ENCODE results near the gene XRCC5. TPM values are rescaled to one million over a fixed set of nuclear protein-coding genes. Genes with fewer than 3 reads are reported as not detected.

Gene XRCC5
- total and polyA plus RNA-seq, 10 of the 15 experiments (the other 5 are each of a cell fraction or from before 2014, with no cell fraction given): 259 to 815 (median 530) TPM

DNA sequence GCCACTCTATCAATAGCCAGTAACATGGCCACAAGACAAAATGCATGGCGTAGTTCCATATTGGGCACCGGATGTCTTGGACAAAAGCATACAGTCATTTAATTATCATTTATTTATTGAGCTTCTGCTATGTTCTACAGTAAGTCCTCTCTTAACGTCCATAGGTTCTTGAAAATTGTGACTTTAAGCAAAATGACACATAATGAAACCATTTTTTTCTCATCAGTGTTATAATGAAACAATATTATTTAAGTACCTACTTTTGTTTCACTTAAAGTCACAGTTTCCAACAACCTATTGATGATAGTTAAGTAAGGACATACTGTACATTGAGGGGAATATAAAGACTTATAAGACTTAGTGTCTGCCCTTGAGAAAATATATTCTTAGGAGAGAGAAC, 84.9 kb downstream of the XRCC5 start:
- Histone ChIP-seq H4K20me1 (ENCODE audit: control insufficient read depth, insufficient read depth) (no peaks in the 10 kb centered on the region), H3K9me3 (replicated peaks; ENCODE audit: control insufficient read depth, insufficient read depth, low read length) (no peaks in the 10 kb centered on the region), H3K9ac (ENCODE audit: control insufficient read depth, insufficient read depth, low read length) (no peak overlapping the region), H3K79me2 (ENCODE audit: control insufficient read depth, insufficient read depth, low read length) (peaks cover 2% of the 10 kb centered on the region; the same call in 1 of the 2 replicates), H2AFZ (ENCODE audit: control insufficient read depth, low read depth, low read length) (no peak overlapping the region), H3K4me1 (ENCODE audit: control insufficient read depth, insufficient read depth, low read length) (peaks cover 9% of the 10 kb centered on the region; the same call in 1 of the 2 replicates), H3K27me3 (replicated peaks in 1 of 2; ENCODE audit: control insufficient read depth in 2 of 2, insufficient read depth in 2 of 2, low read length in 1 of 2) (no peaks in the 10 kb centered on the region), H3K36me3 (ENCODE audit: control insufficient read depth in 2 of 2, insufficient read depth in 2 of 2, low read length in 1 of 2) (peaks cover 9 to 57% of the 10 kb centered on the region in 2 experiments), H3K4me3 (no peak overlapping the region), H3K4me2 (ENCODE audit: control insufficient read depth, insufficient read depth) (no peak overlapping the region), H3K27ac (ENCODE audit: control insufficient read depth, insufficient read depth) (no peak overlapping the region)
- no TSS peak for BruUV-seq (replicated peaks)
- WGBS (ENCODE audit: insufficient coverage, insufficient replicate concordance, low lambda C conversion rate, missing lambda C conversion rate): 20% methylated on average over 3 of the region's 3 CpGs
- in situ Hi-C loops (cut with MboI) (no loop called here), intact Hi-C loops (cut with micrococcal nuclease; ENCODE audit: unreplicated experiment) (no loop called here)
- FAIRE-seq: no peak
- TF ChIP-seq, protein P1, sequence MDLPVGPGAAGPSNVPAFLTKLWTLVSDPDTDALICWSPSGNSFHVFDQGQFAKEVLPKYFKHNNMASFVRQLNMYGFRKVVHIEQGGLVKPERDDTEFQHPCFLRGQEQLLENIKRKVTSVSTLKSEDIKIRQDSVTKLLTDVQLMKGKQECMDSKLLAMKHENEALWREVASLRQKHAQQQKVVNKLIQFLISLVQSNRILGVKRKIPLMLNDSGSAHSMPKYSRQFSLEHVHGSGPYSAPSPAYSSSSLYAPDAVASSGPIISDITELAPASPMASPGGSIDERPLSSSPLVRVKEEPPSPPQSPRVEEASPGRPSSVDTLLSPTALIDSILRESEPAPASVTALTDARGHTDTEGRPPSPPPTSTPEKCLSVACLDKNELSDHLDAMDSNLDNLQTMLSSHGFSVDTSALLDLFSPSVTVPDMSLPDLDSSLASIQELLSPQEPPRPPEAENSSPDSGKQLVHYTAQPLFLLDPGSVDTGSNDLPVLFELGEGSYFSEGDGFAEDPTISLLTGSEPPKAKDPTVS (IDR thresholded peaks at IDR 0.05; ENCODE audit: low read depth, low read length): no peak
- TF ChIP-seq POLR2AphosphoS2 (IDR thresholded peaks at IDR 0.05; ENCODE audit: low read depth, low read length) (no peak), NFYB (IDR thresholded peaks at IDR 0.05; ENCODE audit: insufficient read depth, low read depth, low read length) (0 out of 2 replicates have a peak, but pooled peaks have one; percentile 47), ZNF384 (IDR thresholded peaks at IDR 0.05; ENCODE audit: borderline replicate concordance, low read depth, low read length) (peak; percentile 79), JUNB (IDR thresholded peaks at IDR 0.05) (peak; percentile 85), ZZZ3 (IDR thresholded peaks at IDR 0.05; ENCODE audit: control insufficient read depth, insufficient read length, low read depth) (no peak)
- TF ChIP-seq, protein P2, sequence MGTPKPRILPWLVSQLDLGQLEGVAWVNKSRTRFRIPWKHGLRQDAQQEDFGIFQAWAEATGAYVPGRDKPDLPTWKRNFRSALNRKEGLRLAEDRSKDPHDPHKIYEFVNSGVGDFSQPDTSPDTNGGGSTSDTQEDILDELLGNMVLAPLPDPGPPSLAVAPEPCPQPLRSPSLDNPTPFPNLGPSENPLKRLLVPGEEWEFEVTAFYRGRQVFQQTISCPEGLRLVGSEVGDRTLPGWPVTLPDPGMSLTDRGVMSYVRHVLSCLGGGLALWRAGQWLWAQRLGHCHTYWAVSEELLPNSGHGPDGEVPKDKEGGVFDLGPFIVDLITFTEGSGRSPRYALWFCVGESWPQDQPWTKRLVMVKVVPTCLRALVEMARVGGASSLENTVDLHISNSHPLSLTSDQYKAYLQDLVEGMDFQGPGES (IDR thresholded peaks at IDR 0.05): no peak
- POLR2A ChIA-PET: interaction anchor here (2.9 kb wide), 1 partner anchor 10 kb away, joined by 8 read pairs; no protein-coding TSS in a partner anchor
- CTCF ChIA-PET: interaction anchor here (1.6 to 2.4 kb wide), 2 partner anchors 10 to 11 kb away, joined by 3 to 6 read pairs; no protein-coding TSS in a partner anchor
- SMC1A ChIA-PET (ENCODE audit: uncharacterized antibody, unreplicated experiment): interaction anchor here (0.8 kb wide), 1 partner anchor 10 kb away, joined by 3 read pairs; no protein-coding TSS in a partner anchor
- no peak for DNase-seq (ENCODE audit: low read depth, low spot score)
- RAD21 ChIA-PET (ENCODE audit: unreplicated experiment): interaction anchor here (1.4 kb wide), 1 partner anchor 209 kb away, joined by 3 read pairs; no protein-coding TSS in a partner anchor
- peak; percentile 76 for ATAC-seq

Measured in GM12878 (cell line).